ENCODE measurements around the gene OR56A5.
"Not testable (repeated sequence)": the region's sequence is repeated elsewhere in the genome, so short reads cannot be mapped to it uniquely, and the experiment has no call there.

OR56A5 gene

DNA sequence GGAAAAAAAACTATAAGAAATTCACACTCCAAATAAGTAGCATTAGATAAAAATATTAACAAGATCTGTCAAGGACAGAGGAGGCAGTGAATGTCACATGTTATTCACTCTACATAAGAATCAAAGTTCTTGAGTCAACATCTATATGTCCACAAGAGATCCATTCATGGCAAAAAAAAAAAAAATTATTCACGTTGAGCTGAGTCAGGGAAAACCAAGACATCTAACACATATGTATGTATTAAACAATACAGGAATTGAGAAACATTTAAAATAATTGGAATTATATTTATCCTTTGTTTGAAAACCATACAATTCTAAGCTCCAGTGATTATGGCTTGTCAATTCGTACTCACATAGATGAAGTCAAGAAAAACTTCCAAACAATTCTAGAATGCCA lies 1.3 kb downstream of the OR56A5 start:
- DNase-seq (ENCODE audit: low read depth) = no peak
- no peak overlapping the region for H3K4me3 ChIP-seq (ENCODE audit: low read length)
- TF ChIP-seq, protein P1, sequence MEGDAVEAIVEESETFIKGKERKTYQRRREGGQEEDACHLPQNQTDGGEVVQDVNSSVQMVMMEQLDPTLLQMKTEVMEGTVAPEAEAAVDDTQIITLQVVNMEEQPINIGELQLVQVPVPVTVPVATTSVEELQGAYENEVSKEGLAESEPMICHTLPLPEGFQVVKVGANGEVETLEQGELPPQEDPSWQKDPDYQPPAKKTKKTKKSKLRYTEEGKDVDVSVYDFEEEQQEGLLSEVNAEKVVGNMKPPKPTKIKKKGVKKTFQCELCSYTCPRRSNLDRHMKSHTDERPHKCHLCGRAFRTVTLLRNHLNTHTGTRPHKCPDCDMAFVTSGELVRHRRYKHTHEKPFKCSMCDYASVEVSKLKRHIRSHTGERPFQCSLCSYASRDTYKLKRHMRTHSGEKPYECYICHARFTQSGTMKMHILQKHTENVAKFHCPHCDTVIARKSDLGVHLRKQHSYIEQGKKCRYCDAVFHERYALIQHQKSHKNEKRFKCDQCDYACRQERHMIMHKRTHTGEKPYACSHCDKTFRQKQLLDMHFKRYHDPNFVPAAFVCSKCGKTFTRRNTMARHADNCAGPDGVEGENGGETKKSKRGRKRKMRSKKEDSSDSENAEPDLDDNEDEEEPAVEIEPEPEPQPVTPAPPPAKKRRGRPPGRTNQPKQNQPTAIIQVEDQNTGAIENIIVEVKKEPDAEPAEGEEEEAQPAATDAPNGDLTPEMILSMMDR (conservative IDR thresholded peaks at IDR 0.05; ENCODE audit: low read depth, low read length) = no peak

DNA sequence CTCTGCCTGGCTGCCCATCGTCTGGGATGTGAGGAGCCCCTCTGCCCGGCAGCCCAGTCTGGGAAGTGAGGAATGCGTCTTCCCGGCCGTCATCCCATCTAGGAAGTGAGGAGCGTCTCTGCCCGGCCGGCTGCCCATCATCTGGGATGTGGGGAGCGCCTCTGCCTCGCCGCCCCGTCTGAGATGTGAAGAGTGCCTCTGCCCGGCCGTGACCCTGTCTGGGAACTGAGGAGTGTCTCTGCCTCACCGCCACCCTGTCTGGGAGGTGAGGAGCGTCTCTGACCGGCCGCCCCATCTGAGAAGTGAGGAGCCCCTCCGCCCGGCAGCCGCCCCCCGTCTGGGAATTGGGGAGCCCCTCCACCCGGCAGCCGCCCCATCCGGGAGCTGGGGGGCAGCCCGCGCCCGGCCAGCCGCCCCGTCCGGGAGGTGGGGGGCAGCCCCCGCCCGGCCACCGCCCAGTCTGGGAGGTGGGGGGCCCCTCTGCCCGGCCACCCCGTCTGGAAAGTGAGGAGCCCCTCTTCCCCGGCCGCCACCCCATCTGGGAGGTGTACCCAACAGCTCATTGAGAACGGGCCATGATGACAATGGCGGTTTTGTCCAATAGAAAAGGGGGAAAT lies 7.5 kb downstream of the OR56A5 start:
- DNase-seq (ENCODE audit: low read depth); H3K4me3 ChIP-seq (ENCODE audit: low read length): not testable (repeated sequence)

DNA sequence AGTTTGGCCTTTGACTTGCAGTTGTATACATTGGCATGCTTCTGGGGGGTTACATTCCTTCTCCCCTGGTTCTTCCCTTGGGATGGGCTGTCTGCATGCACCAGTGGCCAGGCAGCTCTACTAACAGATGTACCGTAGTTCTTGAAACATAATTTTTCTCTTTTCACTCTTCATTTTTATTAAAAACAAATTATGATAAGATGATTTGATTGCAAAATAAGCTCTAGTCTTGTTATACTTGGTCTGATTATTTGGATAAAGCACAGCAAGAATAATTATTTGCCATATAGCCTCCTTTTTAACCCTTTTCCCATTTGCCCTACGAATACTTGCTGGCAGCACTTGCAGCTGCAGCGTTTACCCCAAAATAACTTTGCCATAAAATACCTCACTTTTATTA lies 12.7 kb downstream of the OR56A5 start:
- DNase-seq (ENCODE audit: low read depth) = no peak
- H3K4me3 ChIP-seq (ENCODE audit: low read length) = no peak overlapping the region
- TF ChIP-seq, protein P1 (conservative IDR thresholded peaks at IDR 0.05; ENCODE audit: low read depth, low read length) = no peak

DNA sequence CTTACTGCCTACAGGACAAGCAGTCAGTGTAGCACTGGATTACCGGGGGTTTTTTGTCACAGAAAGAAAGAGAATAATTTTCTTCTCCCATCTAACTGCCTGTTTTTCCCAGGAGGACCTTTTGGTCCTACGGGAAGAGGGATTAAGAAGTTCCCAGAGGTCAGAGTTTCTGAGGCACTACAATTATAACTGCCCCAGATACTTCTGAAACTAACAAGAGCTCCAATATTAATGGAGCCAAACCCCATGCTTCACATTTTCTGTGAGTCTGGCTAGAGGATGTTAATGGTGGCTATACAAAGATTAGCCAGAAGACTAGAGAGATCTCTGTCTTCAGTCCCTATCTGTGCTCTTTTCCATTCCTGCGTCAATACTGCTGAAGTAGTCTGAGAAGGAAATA lies 26.3 kb downstream of the OR56A5 start, which contains the start of gene OR56A3:
TSS of gene OR56A3 (plus strand) at position 301 of the 400 bp plus-strand sequence. CDS start 5,096 bp downstream, outside the sequence.
- TF ChIP-seq, protein P1 (conservative IDR thresholded peaks at IDR 0.05; ENCODE audit: low read depth, low read length) = no peak

DNA sequence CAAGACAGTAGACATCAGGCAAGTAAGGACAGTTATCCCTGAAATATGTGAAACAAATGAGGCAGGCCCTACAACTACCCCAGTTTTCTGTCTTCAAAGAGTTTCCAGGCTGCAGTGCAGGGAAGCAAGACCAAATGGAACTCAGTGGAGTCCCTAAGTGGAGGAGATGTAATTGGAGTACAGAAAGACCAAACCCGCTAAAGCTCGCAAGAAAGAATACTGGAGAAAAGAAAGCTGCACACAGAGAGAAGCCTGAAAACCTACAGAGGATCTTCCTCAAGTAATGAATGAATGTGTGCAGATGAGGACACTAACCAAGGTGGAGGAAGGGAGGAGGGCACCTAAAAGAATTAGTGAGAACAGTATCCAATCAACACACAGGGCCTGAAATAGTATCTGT lies 27.5 kb downstream of the OR56A5 start:
- TF ChIP-seq, protein P1 (conservative IDR thresholded peaks at IDR 0.05; ENCODE audit: low read depth, low read length) = no peak
- DNase-seq (ENCODE audit: low read depth) = no peak
- H3K4me3 ChIP-seq (ENCODE audit: low read length) = no peak overlapping the region

More for the DNA sequence above, 26.3 kb downstream of the OR56A5 start, which contains the start of gene OR56A3:
- DNase-seq (ENCODE audit: low read depth) = no peak
- H3K4me3 ChIP-seq (ENCODE audit: low read length) = no peak within 1 kb of the TSS

DNA sequence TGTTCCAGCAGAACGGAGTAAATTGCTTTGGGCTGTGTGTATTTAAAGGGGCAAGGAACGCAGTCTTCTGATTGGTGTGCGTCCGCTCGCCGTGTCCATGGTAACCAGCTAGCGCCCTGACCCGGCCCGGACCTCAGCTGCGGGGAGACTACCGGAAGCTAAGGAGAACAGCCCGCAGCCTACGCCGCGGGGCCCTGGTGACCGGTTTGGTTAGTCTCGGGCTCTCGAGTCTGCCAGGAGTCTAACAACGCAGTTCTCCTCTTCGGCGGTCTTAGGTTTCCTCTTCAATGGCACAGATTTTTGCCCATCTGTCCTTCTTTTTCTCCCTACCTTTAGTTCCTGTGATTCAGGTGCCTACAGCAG lies 29.7 kb downstream of the OR56A5 start:
- no peak for DNase-seq (ENCODE audit: low read depth)
- TF ChIP-seq, protein P1 (conservative IDR thresholded peaks at IDR 0.05; ENCODE audit: low read depth, low read length) = no peak
- H3K4me3 ChIP-seq (ENCODE audit: low read length) = no peak overlapping the region

DNA sequence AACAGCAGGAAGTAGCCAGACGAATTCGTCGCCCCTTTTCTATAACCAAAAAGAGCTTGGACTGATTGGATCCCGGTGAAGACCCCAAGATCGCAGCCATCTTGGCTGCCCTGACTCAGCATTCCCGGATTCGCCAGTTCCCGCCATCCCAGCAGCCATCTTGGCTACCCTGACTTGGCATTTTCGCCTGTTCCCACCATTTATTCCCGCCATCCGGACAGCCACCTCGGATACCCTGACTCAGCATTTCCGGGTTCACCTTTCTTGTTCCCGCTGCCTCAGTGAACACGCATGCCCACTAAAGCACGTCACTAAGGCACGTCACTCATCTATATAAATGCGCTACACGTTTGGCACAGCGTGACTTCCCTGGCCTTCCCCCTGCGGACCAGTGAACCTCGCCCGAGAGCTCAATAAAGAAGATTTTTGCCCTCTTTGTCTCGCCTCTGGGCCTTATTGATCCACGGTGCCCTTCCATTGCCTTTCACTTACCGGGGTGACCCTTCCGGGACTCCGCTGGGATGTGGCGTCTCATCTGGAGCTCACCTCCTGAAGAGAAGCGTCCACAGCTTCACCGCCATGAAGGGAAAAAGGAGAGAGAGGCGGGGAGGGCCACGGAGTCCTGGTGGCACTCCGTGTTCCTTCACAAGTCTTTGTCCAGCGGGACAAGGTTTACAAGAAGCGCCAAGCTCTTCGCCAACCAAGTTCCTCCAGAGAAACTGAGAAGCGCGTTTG lies 30.3 kb downstream of the OR56A5 start:
- no peak for DNase-seq (ENCODE audit: low read depth)
- TF ChIP-seq, protein P1 (conservative IDR thresholded peaks at IDR 0.05; ENCODE audit: low read depth, low read length) = no peak
- H3K4me3 ChIP-seq (ENCODE audit: low read length) = no peak overlapping the region
